ENCODE results near the gene ANP32A.

Gene ANP32A

DNA sequence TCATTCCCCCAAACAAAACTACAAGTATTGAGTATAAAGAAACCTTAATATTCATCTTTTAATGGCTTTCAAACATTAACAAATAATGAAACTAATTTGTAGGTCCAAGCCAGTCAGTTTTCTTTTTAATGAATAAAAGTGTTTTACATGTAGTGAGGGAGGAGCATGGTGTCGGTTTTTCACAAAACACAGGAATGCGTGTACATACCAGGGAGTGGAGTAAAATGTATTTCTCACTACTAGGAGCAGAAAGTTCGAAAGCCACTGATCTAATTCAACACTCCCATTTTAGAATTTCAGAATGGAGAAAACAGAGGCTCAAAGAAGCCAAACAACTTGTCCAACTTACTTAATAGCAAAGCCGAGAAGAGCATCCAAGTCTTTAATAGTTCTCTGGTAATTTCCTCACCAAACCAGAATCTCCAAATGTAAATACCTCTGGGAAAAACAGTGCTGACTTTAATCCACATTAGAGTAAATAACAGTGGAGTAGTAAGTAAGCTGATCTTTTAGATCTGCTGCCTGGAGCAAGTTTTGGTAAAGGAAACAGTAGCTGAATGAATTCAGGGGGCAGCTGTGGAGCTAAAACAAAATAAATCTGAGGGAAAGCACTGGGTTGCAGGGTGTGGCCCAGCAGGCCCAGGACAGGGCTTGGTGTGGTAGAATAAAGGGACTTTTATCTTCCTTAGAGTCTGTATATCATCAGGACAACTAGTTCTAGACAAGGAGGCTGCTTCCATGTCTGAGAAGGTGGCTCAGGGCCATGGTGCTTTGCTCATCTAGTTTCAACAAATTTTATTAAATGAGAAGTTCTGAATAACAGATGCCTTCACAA, 7.9 kb downstream of the ANP32A start:
- Mint-ChIP-seq H3K27ac (peak overlapping the region; percentile 36), H3K4me1 (peaks cover 88% of the 10 kb centered on the region), H3K4me3 (no peak overlapping the region), H3K9me3 (no peaks in the 10 kb centered on the region), H3K27me3 (no peaks in the 10 kb centered on the region), H3K36me3 (peaks cover 13% of the 10 kb centered on the region)

DNA sequence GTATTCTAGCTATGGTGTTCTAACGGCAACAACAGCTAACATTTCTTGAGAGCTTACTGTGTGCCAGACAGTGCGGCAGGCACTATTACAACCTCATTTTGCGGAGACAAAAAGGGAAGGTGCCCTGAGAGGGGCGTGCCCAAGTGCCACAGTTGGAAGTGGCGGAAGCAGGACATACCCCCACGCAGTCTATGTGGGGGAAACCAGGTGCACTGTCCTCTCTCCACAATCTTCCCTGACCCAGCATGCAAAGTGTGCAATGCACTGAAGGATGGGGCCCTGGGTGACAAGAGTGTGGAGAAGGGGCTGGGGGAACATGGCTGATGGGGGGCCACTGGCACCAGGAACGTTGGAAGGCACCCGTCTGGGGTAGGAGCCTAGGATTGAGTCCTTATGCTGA, 8.6 kb downstream of the ANP32A start:
- peaks cover 13% of the 10 kb centered on the region for H3K36me3 Mint-ChIP-seq
- H3K9me3 Mint-ChIP-seq: no peaks in the 10 kb centered on the region
- no peak overlapping the region for H3K4me3 Mint-ChIP-seq

DNA sequence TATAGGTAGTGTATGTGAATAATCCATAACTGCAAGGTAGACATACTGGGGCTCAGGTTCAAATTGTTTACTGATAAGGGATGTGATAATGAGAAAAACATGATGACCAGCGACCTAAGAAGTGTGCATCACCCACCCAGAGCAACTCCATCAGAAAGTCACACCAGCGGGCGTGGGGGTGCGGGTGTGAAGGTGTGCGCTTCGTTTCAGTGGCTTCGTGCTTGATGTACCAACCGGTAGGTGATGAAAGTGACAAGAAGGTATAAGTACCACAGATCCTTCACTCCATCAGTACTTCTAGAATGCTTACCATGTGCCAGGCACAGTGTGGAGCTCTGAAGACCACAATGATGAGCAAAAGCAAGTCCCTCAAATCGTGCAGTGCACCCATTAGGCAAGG, 11.2 kb downstream of the ANP32A start:
- H3K4me3 Mint-ChIP-seq: no peak overlapping the region
- no peaks in the 10 kb centered on the region for H3K9me3 Mint-ChIP-seq
- peaks cover 93% of the 10 kb centered on the region for H3K4me1 Mint-ChIP-seq
- peaks cover 16% of the 10 kb centered on the region for H3K36me3 Mint-ChIP-seq
- H3K27ac Mint-ChIP-seq: no peak overlapping the region
- no peaks in the 10 kb centered on the region for H3K27me3 Mint-ChIP-seq

More for the DNA sequence above, 8.6 kb downstream of the ANP32A start:
- peaks cover 92% of the 10 kb centered on the region for H3K4me1 Mint-ChIP-seq
- H3K27me3 Mint-ChIP-seq: no peaks in the 10 kb centered on the region
- H3K27ac Mint-ChIP-seq: no peak overlapping the region

DNA sequence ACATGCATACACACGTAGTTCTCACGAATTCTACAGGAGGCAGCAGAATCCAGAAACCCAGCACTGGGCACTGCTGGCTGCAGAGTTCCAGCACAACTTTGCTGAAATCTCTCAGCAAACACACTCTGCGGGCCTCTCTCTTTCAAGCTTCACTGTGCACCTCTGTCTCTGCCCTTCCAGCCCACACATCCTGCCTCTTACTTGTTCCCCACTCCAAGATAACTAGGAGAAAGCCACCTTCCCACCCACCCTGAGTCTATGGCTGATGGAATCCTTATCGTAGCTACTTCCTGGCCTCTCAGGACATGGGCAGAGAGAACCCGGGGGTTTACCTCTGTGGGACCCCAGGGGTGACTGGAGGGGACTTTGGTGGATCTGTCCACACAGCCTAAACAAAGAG, 11.9 kb downstream of the ANP32A start:
- H3K4me3 Mint-ChIP-seq: no peak overlapping the region
- H3K9me3 Mint-ChIP-seq: no peaks in the 10 kb centered on the region
- peaks cover 17% of the 10 kb centered on the region for H3K36me3 Mint-ChIP-seq
- H3K4me1 Mint-ChIP-seq: peaks cover 96% of the 10 kb centered on the region
- H3K27me3 Mint-ChIP-seq: no peaks in the 10 kb centered on the region
- peak overlapping the region; percentile 63 for H3K27ac Mint-ChIP-seq

DNA sequence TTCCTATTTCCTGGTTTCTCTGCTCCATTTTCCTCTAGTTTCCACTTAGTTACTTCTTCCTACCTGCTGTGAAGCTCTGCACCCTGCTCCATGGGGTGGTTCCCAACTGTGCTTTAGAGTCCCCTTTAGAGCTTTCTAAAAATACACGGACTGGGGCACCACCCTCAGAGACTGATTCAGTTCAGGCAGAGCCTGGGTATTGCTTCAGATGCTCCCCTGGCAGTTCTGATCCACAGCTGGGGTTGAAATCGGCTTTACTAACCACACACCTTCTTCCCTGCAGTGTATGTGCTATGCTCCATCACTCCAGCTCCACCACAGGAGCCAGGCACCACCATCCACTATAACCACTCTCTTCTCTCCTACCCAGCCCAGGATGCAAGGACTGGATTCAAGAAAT, 12.6 kb downstream of the ANP32A start:
- peak overlapping the region; percentile 52 for H3K4me3 Mint-ChIP-seq
- peak overlapping the region; percentile 63 for H3K27ac Mint-ChIP-seq
- peaks cover 14% of the 10 kb centered on the region for H3K36me3 Mint-ChIP-seq
- peaks cover 95% of the 10 kb centered on the region for H3K4me1 Mint-ChIP-seq
- H3K27me3 Mint-ChIP-seq: no peaks in the 10 kb centered on the region
- no peaks in the 10 kb centered on the region for H3K9me3 Mint-ChIP-seq

DNA sequence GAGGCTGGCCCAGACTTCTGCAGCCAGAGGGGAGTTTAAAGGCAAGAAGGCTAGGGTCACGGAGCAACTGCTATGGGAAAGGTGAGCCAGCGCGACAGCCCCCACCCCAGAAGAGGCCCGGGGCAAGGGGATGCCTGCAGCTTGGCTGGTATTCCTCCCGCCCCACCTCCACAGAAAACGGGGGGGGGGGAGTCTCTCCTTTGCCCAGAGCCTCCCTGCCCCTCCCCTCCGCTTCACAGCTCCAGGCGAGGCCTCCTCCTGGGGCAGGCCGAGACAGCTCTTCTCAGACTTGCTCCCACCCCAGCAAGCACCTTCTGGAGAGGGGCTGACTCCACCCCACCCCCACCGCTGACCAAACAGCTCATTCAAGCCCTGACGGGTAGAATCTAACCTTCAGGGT, 13.4 kb downstream of the ANP32A start:
- Mint-ChIP-seq H3K4me1 (peaks cover 95% of the 10 kb centered on the region), H3K4me3 (peak overlapping the region; percentile 60), H3K27me3 (no peaks in the 10 kb centered on the region), H3K27ac (no peak overlapping the region), H3K36me3 (peaks cover 14% of the 10 kb centered on the region), H3K9me3 (no peaks in the 10 kb centered on the region)

DNA sequence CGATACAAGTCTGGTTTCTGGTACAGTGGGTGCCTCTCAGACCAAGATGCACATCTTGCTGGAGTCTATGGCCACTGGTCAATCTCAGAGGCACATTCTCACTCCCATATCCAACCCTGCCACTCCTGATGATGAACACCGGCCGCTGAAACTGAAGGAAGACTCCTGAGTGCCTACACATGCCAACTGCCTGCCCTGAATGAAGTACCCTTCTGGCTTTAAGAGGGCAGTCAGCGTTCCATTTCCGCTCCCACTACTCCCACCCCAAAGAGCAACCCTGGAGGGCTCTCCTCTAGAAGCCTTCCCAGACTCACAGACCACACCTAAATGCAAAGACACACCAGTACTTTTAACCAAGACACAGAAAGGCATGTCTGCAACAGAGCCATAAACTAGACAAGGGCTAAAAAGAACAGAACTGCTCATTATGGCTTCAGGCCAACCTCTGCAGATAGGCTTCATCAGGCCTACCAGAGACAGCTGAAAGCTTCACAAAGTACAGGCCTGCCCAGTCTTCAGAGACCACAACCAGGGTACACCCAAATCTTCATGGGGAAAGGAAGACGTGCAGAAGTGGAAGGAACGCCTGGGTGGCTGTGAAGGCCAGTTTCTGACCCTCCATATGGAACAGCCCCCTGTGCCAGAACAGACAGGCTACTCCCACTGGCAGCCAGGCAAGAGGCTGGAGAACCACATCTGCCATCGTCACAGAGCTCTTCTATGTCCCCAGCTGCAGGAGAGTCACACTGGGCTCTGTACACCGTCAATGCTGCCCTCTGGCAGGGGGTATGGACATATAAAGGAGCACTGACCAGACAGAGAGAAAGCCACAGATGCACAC, 14.3 kb downstream of the ANP32A start:
- Mint-ChIP-seq H3K27me3 (no peaks in the 10 kb centered on the region), H3K36me3 (peaks cover 16% of the 10 kb centered on the region), H3K9me3 (no peaks in the 10 kb centered on the region), H3K4me1 (peaks cover 95% of the 10 kb centered on the region), H3K27ac (peak overlapping the region; percentile 6), H3K4me3 (peak overlapping the region; percentile 60)

DNA sequence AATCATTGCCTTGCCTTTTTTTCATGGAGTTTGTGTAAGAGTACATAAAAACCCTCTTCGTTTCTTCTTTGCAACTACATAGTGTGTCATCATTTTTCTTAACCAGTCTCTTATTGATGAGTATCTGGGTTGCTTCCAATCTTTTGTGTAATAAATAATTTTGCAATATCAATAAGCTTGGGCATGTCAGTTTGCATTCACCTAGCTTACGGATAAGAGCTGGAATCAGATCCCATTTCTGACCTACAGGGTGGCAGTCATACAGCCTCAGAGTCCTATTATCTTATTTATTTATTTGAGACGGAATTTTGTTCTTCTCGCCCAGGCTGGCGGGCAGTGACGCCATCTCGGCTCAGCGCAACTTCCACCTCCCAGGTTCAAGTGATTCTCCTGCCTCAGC, 18.3 kb downstream of the ANP32A start:
- Mint-ChIP-seq H3K4me1 (peaks cover 94% of the 10 kb centered on the region), H3K4me3 (no peak overlapping the region), H3K27ac (peak overlapping the region; percentile 88), H3K9me3 (no peaks in the 10 kb centered on the region), H3K36me3 (peaks cover 11% of the 10 kb centered on the region), H3K27me3 (no peaks in the 10 kb centered on the region)

DNA sequence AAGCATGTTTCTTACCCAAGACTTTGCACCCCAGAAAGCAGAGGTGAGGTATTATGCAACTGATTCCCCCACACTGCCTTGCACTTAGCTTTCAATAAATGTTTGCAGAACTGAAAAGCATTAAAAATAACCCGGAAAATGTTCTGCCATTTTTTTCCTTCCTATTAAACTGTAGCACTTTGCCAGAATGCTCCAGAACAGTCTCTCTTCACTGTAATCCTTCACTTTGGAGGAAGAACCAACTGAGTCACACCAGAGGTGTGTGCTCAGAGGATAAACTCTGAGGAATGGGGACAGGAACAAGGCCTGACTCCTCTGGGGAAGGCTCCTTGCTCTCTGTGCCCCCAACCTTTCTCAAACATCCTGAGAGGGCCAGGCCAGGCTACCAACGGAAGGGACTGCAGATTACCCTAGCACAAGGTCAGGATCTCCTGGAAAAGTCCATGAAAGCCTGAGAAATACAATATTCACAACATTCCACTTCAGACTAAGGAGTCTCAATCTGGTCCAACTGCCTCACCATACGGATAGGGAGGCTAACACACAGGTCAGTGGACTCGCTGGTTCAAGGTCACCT, 19.0 kb downstream of the ANP32A start:
- H3K36me3 Mint-ChIP-seq: peaks cover 9% of the 10 kb centered on the region
- no peak overlapping the region for H3K4me3 Mint-ChIP-seq
- no peaks in the 10 kb centered on the region for H3K9me3 Mint-ChIP-seq
- peaks cover 94% of the 10 kb centered on the region for H3K4me1 Mint-ChIP-seq
- no peak overlapping the region for H3K27ac Mint-ChIP-seq
- no peaks in the 10 kb centered on the region for H3K27me3 Mint-ChIP-seq

DNA sequence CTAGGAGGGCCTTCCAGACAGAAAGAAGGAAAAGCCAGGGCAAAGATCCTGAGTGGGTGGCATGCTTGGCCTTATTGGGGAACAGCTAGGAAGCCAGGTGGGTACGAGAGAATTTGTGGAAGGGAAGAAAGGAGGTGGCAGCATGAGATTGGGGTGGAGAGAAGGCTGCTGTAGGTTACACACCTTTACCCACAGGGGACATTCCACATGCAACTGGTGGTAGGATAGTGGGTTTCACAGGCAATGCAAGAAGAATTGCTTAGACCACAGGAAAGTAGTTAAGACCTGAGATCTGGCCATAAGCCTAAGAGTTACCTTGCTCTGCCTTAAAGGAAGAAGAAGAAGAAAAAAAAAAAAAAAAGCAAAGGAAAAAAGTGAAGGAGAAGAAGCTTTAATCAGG, 19.8 kb downstream of the ANP32A start:
- Mint-ChIP-seq H3K4me3 (no peak overlapping the region), H3K4me1 (peaks cover 94% of the 10 kb centered on the region), H3K9me3 (no peaks in the 10 kb centered on the region), H3K27me3 (no peaks in the 10 kb centered on the region), H3K27ac (peak overlapping the region; percentile 82), H3K36me3 (peaks cover 9% of the 10 kb centered on the region)

DNA sequence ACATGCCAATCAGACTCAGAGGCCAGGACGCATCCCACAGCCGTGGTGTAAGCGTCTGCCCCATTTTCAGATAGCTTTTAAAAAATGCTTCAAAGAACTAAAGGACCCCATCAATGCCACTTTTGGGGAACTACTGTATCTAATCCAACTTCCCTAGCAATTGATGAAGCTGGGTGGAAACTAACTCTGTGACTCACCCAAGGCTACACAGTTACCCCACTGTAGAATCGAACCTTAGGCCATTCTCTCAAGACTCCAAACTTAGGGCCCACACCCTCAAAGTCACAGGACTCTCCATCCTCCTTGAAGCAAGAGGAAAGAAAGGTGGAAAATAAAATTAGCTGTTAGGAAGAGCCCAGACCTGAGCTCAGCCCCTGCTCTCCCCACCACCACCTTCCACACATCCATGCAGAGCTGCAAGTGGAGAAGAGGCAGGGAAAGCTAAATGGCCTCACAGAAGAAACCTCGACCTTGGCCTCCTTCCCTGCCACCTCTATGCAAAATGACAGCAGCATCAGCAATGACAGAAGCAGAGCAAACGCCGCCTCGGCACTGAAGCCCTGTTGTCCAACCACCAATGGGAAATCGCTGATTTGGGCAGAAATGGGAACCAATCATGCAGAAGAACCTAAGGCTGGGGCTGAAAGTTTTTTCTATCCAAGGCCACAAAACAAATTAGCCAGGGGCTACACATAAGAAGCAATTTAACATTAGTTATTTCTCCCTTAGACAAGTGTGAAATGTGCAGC, 22.2 kb downstream of the ANP32A start:
- Mint-ChIP-seq H3K9me3 (no peaks in the 10 kb centered on the region), H3K27ac (peak overlapping the region; percentile 68), H3K36me3 (peaks cover 8% of the 10 kb centered on the region), H3K4me1 (peaks cover 94% of the 10 kb centered on the region), H3K27me3 (no peaks in the 10 kb centered on the region), H3K4me3 (no peak overlapping the region)

DNA sequence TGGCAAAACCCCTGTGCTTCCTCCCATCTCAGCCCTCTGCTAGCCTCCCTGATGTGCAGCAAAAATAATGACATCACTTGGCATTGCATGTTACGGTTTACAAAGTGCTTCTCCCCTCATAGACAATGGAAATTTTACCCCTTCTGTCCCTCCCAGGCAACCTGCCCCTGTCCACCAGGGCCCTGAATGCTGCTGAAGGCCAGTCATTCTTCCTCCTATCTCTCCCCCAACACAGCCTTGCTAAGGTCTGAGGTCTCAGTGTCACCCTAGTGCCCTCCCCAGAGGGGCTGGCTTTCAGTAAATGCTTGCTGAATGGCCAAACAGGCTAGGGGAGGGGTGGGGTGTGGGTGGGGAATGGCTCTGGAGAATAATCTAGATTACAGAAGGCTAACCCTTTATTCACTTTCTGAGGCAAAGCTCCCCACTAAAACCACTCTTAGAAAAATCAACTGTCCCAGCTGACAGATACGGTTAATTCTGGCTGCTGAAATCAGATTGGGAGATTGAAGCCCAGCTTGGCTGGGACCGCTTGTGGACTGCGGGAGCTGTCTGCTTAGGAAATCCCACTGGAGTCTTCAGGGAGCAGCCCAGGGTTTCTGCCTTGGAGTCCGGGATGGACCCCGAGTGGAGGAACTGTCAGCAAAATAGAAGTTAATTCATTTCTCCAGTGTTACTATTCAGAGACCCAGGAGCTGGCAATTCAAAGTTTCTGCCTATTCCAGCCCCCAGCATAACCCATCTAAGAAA, 22.9 kb downstream of the ANP32A start:
- Mint-ChIP-seq H3K4me3 (peak overlapping the region; percentile 31), H3K9me3 (no peaks in the 10 kb centered on the region), H3K27ac (peak overlapping the region; percentile 42), H3K36me3 (peaks cover 11% of the 10 kb centered on the region), H3K4me1 (peaks cover 94% of the 10 kb centered on the region), H3K27me3 (no peaks in the 10 kb centered on the region)

DNA sequence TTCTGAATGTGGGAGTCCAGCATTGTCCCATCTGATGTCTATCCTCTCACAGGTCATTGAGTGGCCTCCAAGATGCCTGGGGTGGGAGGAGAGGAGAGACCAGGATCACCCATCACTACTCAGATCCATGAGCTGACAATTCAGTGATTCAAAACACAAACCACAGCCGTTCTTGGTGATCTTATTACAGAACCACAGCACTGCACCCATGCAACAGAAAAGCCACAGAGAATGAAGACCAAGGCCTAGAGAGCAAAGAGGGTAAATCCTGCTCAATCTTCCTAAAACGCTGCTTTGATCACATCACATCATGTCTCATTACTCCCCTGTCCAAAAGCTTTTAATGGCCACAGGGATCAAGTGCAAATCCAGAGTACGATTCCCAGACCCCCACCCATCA, 23.5 kb downstream of the ANP32A start:
- Mint-ChIP-seq H3K4me1 (peaks cover 94% of the 10 kb centered on the region), H3K9me3 (no peaks in the 10 kb centered on the region), H3K27ac (peak overlapping the region; percentile 42), H3K4me3 (peak overlapping the region; percentile 31), H3K27me3 (no peaks in the 10 kb centered on the region), H3K36me3 (peaks cover 11% of the 10 kb centered on the region)

DNA sequence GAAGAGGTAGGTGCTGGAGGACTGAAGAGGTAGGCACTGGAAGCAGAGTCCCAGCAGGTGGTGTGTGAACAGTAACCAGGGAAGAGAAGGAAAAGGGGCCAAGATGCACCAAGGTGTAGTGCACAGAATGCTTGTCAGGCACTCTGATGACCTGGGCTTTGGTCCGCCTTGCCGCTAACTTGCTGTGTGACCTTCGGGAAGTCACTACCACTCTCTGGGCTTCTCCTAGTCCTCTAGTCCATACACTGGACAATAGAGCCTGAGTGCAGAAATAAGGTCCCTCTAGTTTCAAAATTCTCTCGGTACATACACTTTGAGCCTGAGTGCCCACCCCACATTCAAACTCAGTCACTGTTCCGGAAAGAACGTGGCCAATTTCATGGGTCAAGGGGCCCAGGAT, 24.1 kb downstream of the ANP32A start:
- peaks cover 94% of the 10 kb centered on the region for H3K4me1 Mint-ChIP-seq
- H3K36me3 Mint-ChIP-seq: peaks cover 8% of the 10 kb centered on the region
- H3K27ac Mint-ChIP-seq: peak overlapping the region; percentile 35
- H3K4me3 Mint-ChIP-seq: peak overlapping the region; percentile 13
- no peaks in the 10 kb centered on the region for H3K9me3 Mint-ChIP-seq
- no peaks in the 10 kb centered on the region for H3K27me3 Mint-ChIP-seq

Data from activated naive CD4-positive, alpha-beta T cell treated with anti-CD3 and anti-CD28 coated beads, Interleukin-2, amount 50 U/mL, for 24 hours (primary cell).